ENCODE results near the gene HMGXB3.

The HMGXB3 gene

DNA sequence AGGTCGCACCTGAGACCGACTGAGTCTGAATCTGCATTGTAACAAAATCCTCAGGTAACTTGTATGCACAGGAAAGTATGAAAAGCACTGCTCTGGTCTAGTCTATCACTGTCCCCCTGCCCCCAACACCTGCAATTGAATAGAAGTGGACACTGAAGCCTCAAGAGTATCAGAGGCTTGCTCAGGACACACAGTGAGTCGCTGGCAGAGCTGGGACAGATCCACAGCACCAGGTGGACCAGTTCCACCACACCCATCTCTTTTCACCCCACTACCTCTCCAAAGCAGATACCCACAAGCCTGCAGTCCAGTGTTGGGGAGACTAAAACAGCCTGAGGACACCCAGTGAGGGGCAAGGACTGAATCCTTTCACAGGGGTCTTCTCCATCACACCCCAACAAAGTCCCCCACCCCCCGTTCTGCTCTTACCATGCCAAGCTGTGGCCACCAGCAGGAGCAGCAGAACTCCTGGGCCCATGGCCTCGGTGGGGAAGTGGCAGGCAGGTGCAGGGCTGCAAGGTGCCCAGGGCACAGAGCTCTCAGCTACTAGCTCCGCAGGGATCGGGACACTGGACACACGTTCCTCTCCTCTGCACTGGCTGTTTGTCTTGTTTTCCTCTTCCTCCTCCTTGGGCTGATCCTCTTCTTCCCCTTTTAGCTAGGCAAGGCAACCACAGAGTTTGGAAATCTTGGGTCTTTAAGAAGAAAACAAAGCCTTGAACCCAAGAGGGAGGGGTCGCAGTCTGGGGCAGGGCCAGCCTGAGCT, 85.6 kb downstream of the HMGXB3 start, which contains the start of gene CSF1R:
TSS of gene CSF1R (minus strand) at position 605 of the 766 bp plus-strand sequence. CDS start at position 478, 127 bp downstream.
- peak; percentile 58 to 83 (median 74) for DNase-seq

DNA sequence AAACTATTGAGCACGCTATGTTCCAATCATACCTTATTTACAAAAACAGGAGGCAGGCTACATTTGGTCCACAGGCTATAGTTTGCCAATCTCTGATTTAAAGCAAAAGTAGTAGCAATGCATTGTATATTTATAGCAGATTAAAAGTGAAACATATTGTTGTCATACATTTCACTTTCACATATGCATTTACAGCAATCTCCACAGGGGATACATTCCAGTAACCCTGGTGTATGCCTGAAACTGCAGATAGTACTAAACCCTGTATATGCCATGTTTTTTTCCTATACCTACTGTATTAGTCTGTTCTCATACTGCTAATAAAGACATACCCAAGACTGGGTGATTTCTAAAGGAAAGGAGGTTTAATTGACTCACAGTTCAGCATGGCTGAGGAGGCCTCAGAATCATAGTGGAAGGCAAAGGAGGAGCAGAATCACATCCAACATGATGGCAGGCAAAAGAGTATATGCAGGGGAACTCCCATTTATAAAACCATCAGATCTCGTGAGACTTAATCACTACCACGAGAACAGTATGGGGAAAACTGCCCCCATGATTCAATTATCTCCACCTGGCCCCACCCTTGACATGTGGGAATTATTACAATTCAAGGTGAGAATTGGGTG, 91.7 kb downstream of the HMGXB3 start:
- no peak for DNase-seq

DNA sequence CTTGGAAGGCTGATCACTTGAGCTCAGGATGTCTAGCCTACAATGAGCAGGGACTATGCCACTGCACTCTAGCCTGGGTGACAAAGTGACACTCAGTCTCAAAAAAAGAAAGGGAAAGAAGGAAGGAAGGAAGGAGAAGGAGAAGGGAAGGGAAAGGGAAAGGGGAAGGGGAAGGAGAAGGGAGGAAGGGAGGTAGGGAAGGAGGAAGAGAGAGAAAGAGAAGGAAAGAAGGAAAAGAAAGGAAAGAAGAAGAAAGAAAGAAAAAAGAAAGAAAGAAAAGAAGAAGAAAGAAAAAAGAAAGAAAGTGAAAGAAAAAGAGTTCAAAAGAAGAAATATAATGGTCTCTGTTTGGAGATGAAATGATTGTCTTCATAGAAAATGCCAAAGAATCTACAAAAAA, 96.6 kb downstream of the HMGXB3 start:
- no peak for DNase-seq

DNA sequence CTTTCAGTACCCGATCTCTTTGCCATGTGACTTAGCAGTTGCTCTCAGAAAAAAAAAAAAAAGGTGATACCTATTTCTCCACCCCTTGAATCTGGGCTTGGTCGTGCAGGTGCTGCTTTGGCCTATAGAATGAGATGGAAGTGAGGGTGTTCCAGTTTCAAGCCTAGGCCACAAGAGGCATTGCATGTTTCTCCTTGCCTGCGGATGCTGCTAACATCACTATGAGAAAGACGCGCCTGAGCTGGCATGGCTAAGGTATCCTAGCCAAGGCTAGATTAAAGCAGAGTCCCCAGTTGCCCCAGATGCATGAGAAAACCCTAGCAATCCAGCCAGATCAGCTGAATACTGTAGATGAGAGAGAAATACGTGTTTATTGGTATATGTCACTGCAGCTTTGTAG, 100.5 kb downstream of the HMGXB3 start:
- DNase-seq = no peak

Data from suppressor macrophage (primary cell).